Measurements from ENCODE around the gene IFITM2.

DNA sequence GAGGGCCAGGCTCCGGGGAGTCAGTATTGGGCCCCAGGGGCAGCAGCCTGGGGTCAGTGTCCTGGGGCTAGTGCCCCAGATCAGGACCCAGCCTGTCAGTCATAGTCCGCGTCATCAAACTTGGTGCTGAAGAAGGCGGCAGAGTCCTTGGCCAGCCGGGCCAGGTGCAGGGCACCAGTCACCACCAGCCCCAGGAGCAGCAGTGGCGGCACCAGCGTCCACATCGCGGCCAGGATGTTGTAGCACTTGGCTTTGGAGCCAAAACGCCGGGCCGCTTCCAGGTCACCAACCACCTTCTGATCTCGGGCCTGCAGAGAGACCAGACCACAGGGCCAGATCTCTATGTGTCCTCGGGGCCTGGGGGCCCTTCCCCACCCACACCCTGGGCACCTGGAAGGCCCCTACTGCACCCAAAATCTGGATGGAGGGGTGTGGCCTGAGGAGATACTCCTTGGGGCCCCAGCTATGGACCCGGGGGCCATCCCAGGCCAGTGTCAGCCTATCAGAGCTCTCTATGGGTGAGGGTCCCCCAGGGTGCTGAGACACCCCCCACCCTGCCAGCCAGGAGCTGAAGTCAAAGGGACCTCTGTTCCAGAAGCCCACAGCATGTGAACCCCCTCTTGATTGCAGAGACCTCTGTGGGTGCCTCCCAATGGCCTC is 9.1 kb upstream of the IFITM2 start:
- no peak for TF ChIP-seq TAF1 (IDR thresholded peaks at IDR 0.05; ENCODE audit: low read depth, low read length)
- TF ChIP-seq POLR2A (IDR thresholded peaks at IDR 0.05; ENCODE audit: low read depth, low read length) = no peak
- no peak for TF ChIP-seq PAX5 (IDR thresholded peaks at IDR 0.05; ENCODE audit: insufficient read depth, low read length, severe bottlenecking)

All from GM12891 (cell line).